A673 (cell line): Measurements from ENCODE around the gene HRK. TPM values are rescaled to one million over a fixed set of nuclear protein-coding genes. Genes with fewer than 3 reads are reported as not detected.
A peak's percentile ranks its signal among the peaks of the same experiment; 100 is the strongest.

ENCODE experiments used
- BruUV-seq: library from RNA; stranded (reverse); fragments of 400-500 nt; replicated peaks from 2 replicates; lab custom pipeline; 2021; lab: Mats Ljungman, UMichigan
- CTCF ChIA-PET: fragments of 300-600 bp; sonication (Branson Sonifier 250); formaldehyde crosslinking; loops from one replicate; lab custom pipeline; 2022; ENCODE audit warnings: antibody characterized with exemption; lab: Charles Lee
- POLR2A ChIA-PET: fragments of 300-600 bp; sonication (Branson Sonifier 250); formaldehyde crosslinking; loops from one replicate; lab custom pipeline; 2022; ENCODE audit warnings: antibody characterized with exemption; ENCODE audit not compliant: low non-redundant PET; lab: Charles Lee
- DNase-seq: peaks from one replicate; pipeline ENCODE4 v3.0.0-alpha.2; 2015; ENCODE audit warnings: low spot score
- H3K27ac ChIP-seq: fragments of 200-600 bp; sonication (generic); 2 replicates; pipeline ENCODE4 v1.5.1; 2016; ENCODE audit warnings: mixed run types, low read depth, mild to moderate bottlenecking, mixed read lengths, antibody characterized with exemption, low read length; ENCODE audit not compliant: poor library complexity, severe bottlenecking
- H3K27me3 ChIP-seq: fragments of 200-600 bp; sonication (generic); replicated peaks from 2 replicates; pipeline ENCODE4 v1.6.1; 2017; ENCODE audit warnings: mixed run types, low read depth, mild to moderate bottlenecking, mixed read lengths, antibody characterized with exemption, low read length; ENCODE audit not compliant: insufficient read depth, poor library complexity
- H3K36me3 ChIP-seq: fragments of 200-600 bp; sonication (generic); 2 replicates; pipeline ENCODE4 v1.6.1; 2016; ENCODE audit warnings: mixed run types, mild to moderate bottlenecking, mixed read lengths, antibody characterized with exemption, low read length; ENCODE audit not compliant: insufficient read depth, poor library complexity, severe bottlenecking
- H3K4me1 ChIP-seq: fragments of 200-600 bp; sonication (generic); 2 replicates; pipeline ENCODE4 v1.6.1; 2017; ENCODE audit warnings: mixed run types, mild to moderate bottlenecking, mixed read lengths, antibody characterized with exemption, low read length; ENCODE audit not compliant: insufficient read depth, poor library complexity, severe bottlenecking
- H3K4me3 ChIP-seq: fragments of 200-600 bp; sonication (generic); 2 replicates; pipeline ENCODE4 v1.5.1; 2016; ENCODE audit warnings: low read depth, mixed run types, mild to moderate bottlenecking, mixed read lengths, low read length; ENCODE audit not compliant: poor library complexity, severe bottlenecking
- H3K9me3 ChIP-seq: fragments of 200-600 bp; sonication (generic); 2 replicates; pipeline ENCODE4 v1.6.1; 2016; ENCODE audit warnings: mixed run types, low read depth, mild to moderate bottlenecking, mixed read lengths, antibody characterized with exemption, low read length; ENCODE audit not compliant: poor library complexity, severe bottlenecking
- CTCF ChIP-seq: fragments of 300-800, 200-600 bp; sonication (generic); conservative IDR thresholded peaks from 2 replicates; pipeline ENCODE4 v1.5.1; 2017; ENCODE audit warnings: low read depth, mild to moderate bottlenecking, antibody characterized with exemption, low read length, moderate library complexity, mixed read lengths
- EZH2 ChIP-seq: fragments of 200-600 bp; sonication (generic); IDR thresholded peaks from 2 replicates; pipeline ENCODE4 v1.6.1; 2017; ENCODE audit warnings: borderline replicate concordance, low read depth, mild to moderate bottlenecking, mixed read lengths, antibody characterized with exemption, low read length; ENCODE audit not compliant: poor library complexity, severe bottlenecking
- intact Hi-C: fragments of 100-400 bp; cut with micrococcal nuclease; formaldehyde crosslinking; loops from one replicate; pipeline ENCODE4 v1.10.0; 2022; ENCODE audit not compliant: unreplicated experiment
- total RNA-seq: library from RNA; stranded (reverse); gene quantifications from 2 replicates; pipeline ENCODE4 v1.2.3, GENCODE V29; 2021

Gene HRK
- total RNA-seq, 1 experiment from 2014 or later: 0.37 TPM

GRCh38 chr12:116919247-116919661 is 38.0 kb upstream of the HRK start:
- peak; percentile 52 for DNase-seq
- ChIA-PET POLR2A (no interaction called here), CTCF (no interaction called here)
- no peaks in the 10 kb centered on the region for H3K36me3 ChIP-seq
- peaks cover 45% of the 10 kb centered on the region for H3K4me1 ChIP-seq
- TF ChIP-seq EZH2 (no peak), CTCF (no peak)
- no TSS peak for BruUV-seq
- H3K27me3 ChIP-seq: no peaks in the 10 kb centered on the region
- intact Hi-C loops: no loop called here
- H3K9me3 ChIP-seq: no peaks in the 10 kb centered on the region
- peak overlapping the region; percentile 63 for H3K27ac ChIP-seq
- no peak overlapping the region for H3K4me3 ChIP-seq

- BruUV-seq: no TSS peak
- no peak for TF ChIP-seq CTCF
- TF ChIP-seq EZH2: no peak
- Histone ChIP-seq H3K27ac (no peak overlapping the region), H3K4me3 (no peak overlapping the region), H3K27me3 (no peaks in the 10 kb centered on the region), H3K9me3 (no peaks in the 10 kb centered on the region), H3K36me3 (peaks cover under 1% of the 10 kb centered on the region), H3K4me1 (peaks cover 45% of the 10 kb centered on the region)
- ChIA-PET CTCF (no interaction called here), POLR2A (no interaction called here)
- DNase-seq: no peak
- intact Hi-C loops: no loop called here
Measured at GRCh38 chr12:116918464-116918863, 37.2 kb upstream of the HRK start.

DNA sequence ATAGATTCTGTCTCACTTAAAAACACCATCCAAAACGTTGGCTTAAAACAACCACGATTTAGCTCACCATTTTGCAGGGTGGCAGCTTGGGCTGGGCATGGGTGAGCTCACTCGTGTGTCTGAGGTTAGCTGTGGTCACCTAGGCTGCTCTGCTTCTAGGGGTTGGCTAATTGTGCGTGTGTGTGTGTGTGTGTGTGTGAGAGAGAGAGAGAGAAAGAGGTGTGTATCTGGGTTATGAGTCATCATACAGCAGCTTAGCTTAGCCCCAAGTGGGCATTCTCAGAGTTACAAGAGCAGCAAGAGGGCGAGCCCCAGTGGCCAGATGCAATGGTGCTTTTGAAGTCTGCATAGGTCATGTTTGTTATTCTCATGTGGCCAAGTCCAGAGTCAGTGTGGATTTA is 35.5 kb upstream of the HRK start:
- no TSS peak for BruUV-seq
- Histone ChIP-seq H3K9me3 (no peaks in the 10 kb centered on the region), H3K36me3 (peaks cover 3% of the 10 kb centered on the region), H3K4me1 (peaks cover 34% of the 10 kb centered on the region), H3K4me3 (no peak overlapping the region), H3K27ac (no peak overlapping the region), H3K27me3 (no peaks in the 10 kb centered on the region)
- intact Hi-C loops: no loop called here
- DNase-seq: no peak
- CTCF ChIA-PET: no interaction called here
- POLR2A ChIA-PET: interaction anchor here (0.6 kb wide), 1 partner anchor 259 kb away, joined by 6 read pairs; no protein-coding TSS in a partner anchor
- TF ChIP-seq CTCF (no peak), EZH2 (no peak)
